ENCODE measurements around the gene SULT1E1. TPM values are rescaled to one million over a fixed set of nuclear protein-coding genes. Genes with fewer than 3 reads are reported as not detected.

Gene SULT1E1
- polyA plus RNA-seq, 1 donor from 2014 or later = not detected

DNA sequence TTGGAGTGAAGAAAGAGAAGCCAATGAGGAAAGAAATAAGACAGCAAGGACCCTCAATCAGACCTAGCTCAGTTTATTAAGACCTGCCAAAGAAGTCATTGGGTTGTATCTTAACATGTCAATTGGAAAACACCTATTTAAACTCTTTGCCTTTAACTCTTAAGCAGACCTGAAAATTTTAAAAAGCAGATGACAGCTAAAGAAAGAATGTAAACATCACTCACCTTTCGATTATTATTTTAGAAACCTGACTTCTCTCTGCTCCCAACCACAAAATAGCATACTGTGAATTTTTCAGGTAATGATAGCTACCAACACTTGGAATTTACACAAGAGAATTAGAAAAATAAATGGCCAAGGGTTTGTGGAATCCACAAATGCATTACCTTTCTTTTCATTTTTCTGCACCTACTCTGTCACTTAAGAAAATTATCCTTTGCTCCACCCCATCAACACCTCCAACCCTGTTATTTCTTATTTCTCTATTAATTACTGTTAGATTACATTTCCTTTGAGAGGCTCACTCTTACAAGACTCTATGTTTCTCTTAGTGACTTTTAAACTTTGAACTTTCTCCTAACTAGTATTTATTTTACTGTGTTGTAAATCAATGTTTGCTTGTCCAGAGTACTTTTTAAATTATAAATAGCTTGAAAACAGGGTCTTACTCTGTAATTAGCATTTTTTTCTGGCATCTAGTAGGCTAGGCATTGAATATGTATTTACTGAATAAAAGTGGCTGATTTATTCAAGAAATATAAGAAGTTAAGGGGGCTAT lies 765 bp upstream of the SULT1E1 start:
- Mint-ChIP-seq H3K4me1 (no peaks in the 10 kb centered on the region), H3K36me3 (no peaks in the 10 kb centered on the region), H3K27me3 (no peaks in the 10 kb centered on the region), H3K27ac (no peak overlapping the region), H3K4me3 (no peak overlapping the region), H3K9me3 (peaks cover 0 to 2% (median 0%) of the 10 kb centered on the region in 3 donors)

DNA sequence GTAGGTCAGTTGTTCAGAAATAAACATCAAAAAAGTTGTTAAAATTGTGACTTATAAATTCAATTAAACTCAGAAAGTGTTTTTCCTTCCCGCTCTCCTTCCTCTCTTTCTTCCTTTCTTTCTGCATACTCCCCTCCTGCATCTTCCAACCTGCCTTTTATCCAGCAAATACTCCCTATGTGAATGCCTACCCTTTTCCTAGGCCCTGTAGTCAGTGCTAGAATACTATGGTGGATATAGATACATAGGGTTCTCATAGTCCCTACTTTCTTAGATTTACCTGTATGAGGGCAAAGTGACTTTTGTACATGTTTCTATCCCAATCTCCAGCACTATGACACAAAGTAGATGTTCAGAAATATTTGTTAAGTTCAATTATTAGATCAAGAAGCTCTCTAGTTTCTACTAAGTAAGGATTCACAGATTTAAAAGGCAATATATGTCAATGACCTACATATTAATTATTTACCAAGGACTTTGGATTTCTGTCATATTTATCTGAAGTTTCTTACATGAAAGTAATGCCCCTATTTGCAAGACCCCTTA lies 732 bp downstream of the SULT1E1 start:
- no peaks in the 10 kb centered on the region for H3K36me3 Mint-ChIP-seq
- no peaks in the 10 kb centered on the region for H3K27me3 Mint-ChIP-seq
- H3K27ac Mint-ChIP-seq = no peak overlapping the region
- peaks cover 0 to 2% (median 0%) of the 10 kb centered on the region in 3 donors for H3K9me3 Mint-ChIP-seq
- H3K4me3 Mint-ChIP-seq = no peak overlapping the region
- no peaks in the 10 kb centered on the region for H3K4me1 Mint-ChIP-seq

DNA sequence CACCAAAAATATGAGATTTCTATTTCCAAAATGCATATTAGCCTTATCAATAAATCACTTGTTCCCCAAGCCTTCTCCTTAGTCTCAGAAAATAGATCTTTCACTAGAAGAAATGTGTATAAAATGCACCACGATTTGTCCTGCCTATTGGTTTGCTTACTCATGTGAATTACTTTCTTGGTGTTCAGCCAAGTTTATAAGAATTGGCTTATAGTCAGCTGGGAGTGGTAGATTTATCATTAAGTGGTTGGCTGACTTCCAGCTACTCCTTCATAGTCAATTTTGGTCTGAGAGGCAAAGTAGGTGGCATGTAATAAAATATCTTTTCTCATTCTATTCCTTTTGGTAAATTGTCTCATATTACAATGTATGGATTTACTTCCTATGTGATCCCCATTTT lies 1.3 kb downstream of the SULT1E1 start:
- H3K27ac Mint-ChIP-seq = no peak overlapping the region
- H3K4me1 Mint-ChIP-seq = no peaks in the 10 kb centered on the region
- no peak overlapping the region for H3K4me3 Mint-ChIP-seq
- no peaks in the 10 kb centered on the region for H3K27me3 Mint-ChIP-seq
- H3K36me3 Mint-ChIP-seq = no peaks in the 10 kb centered on the region
- H3K9me3 Mint-ChIP-seq = peaks cover 0 to 2% (median 0%) of the 10 kb centered on the region in 3 donors

DNA sequence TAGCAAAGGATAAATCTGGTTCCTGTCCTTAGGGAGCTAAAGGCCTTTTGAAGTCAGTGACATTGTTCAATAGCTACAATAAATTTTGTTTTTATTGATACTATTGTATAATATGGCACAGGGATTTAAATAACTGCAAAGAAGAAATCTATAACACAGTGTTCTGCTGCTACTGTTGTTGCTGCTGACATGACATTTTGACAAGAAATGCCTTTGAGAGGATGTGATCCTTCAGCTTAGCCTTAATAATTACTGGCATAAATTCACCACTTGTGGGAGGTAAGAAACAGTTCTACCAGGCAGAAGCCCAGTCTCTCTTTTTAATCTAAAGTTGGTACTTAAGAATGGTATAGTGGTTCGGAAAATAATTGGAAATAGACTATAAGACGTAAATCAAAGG lies 4.1 kb downstream of the SULT1E1 start:
- Mint-ChIP-seq H3K4me3 (no peak overlapping the region), H3K27ac (no peak overlapping the region), H3K4me1 (no peaks in the 10 kb centered on the region), H3K27me3 (peaks cover 2% of the 10 kb centered on the region), H3K9me3 (peaks cover 2 to 6% (median 5%) of the 10 kb centered on the region in 3 donors), H3K36me3 (no peaks in the 10 kb centered on the region)

DNA sequence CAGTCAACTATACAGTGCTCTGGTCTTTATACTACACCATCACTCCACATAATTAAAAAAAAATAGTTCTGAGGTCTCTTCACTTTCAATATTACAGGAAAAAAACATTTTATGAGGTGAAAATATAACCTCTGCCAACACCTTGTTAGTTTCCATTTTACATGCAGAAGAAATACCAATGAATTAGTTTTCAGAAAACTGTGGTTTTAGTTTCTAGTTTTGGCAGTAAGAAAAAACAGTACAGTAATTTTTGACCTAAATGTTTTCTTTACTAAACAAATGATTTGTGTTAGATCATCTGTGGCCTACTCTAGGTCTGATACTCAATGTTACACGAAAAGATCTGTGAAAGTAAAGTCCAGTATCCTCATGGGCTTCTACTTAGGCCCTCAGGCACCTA lies 10.0 kb downstream of the SULT1E1 start:
- Mint-ChIP-seq H3K27me3 (peaks cover 2% of the 10 kb centered on the region), H3K9me3 (peaks cover 2 to 8% (median 6%) of the 10 kb centered on the region in 3 donors), H3K27ac (no peak overlapping the region), H3K4me1 (no peaks in the 10 kb centered on the region), H3K36me3 (no peaks in the 10 kb centered on the region), H3K4me3 (no peak overlapping the region)

DNA sequence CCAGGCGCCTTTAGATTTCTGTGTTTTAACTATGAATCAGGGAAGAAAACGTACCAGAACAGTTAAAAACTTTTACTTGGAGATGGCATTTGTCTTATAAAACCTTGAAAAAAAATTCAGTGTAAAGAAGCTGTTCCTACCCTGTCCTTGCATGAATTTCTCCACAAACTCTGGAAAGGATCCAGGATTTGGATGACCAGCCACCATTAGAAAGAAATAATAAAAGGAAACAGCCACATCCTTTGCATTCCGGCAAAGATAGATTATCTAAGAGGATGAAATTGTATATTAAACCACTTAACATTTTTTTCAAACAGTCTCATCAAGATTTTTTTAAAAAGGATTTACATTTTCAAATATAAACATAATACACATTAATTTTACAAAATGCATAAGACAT lies 10.6 kb downstream of the SULT1E1 start:
- Mint-ChIP-seq H3K4me3 (no peak overlapping the region), H3K4me1 (no peaks in the 10 kb centered on the region), H3K9me3 (peaks cover 2 to 8% (median 6%) of the 10 kb centered on the region in 3 donors), H3K27ac (no peak overlapping the region), H3K27me3 (peaks cover 2% of the 10 kb centered on the region), H3K36me3 (no peaks in the 10 kb centered on the region)

DNA sequence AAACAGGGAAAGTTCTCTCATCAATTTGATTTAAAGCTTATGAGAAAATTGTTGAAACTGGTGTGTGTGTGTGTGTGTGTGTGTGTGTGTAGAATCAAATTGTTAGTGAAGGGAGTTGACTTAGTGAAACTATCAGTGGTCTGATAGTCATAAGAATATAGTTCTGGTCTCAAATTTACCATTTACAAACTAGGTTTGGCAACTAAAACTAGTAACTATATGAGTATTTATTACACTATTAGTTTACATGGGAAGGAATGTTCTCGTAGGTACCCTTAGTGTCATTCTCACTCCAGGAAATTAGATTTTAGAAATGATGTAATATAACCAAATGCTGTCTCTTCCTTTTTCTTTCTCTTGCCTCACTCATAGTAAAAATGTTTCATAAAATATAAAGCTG lies 11.9 kb downstream of the SULT1E1 start:
- Mint-ChIP-seq H3K4me3 (no peak overlapping the region), H3K9me3 (peaks cover 2 to 8% (median 6%) of the 10 kb centered on the region in 3 donors), H3K27me3 (peaks cover 2% of the 10 kb centered on the region), H3K36me3 (no peaks in the 10 kb centered on the region), H3K4me1 (no peaks in the 10 kb centered on the region), H3K27ac (no peak overlapping the region)

DNA sequence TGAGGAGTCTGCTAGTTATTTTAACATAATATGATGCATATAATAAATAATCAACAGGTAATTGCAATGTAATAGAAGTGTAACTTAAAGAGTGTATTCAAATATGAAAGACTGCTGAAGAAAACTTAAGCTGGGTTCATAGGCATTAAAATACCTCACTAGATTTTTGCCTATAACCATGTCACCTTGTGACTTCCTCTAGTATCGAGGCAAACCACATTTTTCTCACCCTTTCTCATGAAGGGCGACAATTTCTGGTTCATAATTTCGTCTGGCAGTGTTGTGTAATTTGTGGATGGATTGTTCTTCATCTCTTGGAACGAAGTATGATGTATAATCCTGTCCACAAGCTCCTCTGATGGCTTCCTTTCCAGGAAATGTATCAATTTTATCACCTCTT lies 16.0 kb downstream of the SULT1E1 start:
- Mint-ChIP-seq H3K27me3 (no peaks in the 10 kb centered on the region), H3K36me3 (no peaks in the 10 kb centered on the region), H3K27ac (no peak overlapping the region), H3K4me3 (no peak overlapping the region), H3K9me3 (no peaks in the 10 kb centered on the region), H3K4me1 (no peaks in the 10 kb centered on the region)

DNA sequence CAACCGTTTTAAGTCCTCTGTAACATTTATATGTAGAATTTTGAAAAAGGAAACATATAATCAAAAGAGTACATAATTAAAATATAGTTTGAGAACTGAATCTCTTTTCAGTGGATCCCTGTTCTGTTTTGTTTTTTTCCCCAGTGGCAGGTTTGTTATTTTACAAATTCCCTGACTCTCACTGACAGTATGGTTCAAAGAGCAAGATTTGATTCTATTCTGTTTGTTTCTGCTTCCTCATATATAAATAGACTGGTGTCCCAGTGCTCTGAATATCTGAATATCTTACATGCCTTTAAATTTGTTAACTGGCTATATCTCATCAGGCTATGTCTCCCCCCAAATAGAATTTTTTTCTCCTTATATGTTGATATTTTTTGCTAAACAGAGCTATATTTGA lies 16.6 kb downstream of the SULT1E1 start:
- no peaks in the 10 kb centered on the region for H3K9me3 Mint-ChIP-seq
- H3K27me3 Mint-ChIP-seq = no peaks in the 10 kb centered on the region
- no peaks in the 10 kb centered on the region for H3K4me1 Mint-ChIP-seq
- H3K4me3 Mint-ChIP-seq = no peak overlapping the region
- no peak overlapping the region for H3K27ac Mint-ChIP-seq
- H3K36me3 Mint-ChIP-seq = no peaks in the 10 kb centered on the region

DNA sequence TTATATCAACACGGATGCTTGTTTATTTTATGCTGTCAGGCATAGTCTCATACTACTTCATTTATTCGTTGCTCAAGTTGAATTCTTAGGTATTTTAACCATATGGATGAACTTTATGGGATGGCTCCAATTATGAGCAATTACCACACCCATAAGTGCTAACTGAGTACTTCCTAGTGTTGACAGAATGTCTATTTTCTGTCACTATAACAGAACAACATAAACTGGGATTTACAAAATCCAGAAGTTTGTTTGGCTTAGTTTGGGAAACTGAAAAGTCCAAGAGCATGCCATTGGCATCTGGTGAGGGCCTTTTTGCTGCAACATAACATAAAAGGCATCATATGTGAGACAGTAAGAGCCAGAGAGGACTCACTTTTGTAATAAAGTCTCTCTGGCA lies 21.0 kb downstream of the SULT1E1 start:
- Mint-ChIP-seq H3K36me3 (no peaks in the 10 kb centered on the region), H3K4me1 (no peaks in the 10 kb centered on the region), H3K9me3 (no peaks in the 10 kb centered on the region), H3K4me3 (no peak overlapping the region), H3K27ac (no peak overlapping the region), H3K27me3 (no peaks in the 10 kb centered on the region)

DNA sequence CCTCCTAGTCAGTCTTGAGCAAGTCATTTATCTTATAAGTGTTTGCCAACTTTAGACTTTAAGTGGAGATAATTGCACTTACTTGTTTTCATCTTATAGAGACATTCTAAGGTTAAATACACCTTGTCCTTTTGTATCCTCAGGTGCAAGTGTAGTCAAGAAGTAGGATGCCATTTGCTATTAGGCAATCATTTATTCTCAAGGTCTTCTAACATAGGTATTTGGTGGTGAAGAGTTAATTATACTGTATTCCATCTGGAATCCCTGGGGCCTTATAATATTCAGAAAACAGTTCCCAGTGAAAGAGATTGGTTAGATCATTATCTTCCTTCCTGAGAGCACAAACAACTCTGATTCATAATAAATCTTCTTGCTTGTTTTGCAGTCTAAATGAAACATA lies 23.7 kb downstream of the SULT1E1 start:
- Mint-ChIP-seq H3K4me1 (no peaks in the 10 kb centered on the region), H3K9me3 (no peaks in the 10 kb centered on the region), H3K4me3 (no peak overlapping the region), H3K27me3 (peaks cover 3% of the 10 kb centered on the region), H3K36me3 (no peaks in the 10 kb centered on the region), H3K27ac (no peak overlapping the region)

DNA sequence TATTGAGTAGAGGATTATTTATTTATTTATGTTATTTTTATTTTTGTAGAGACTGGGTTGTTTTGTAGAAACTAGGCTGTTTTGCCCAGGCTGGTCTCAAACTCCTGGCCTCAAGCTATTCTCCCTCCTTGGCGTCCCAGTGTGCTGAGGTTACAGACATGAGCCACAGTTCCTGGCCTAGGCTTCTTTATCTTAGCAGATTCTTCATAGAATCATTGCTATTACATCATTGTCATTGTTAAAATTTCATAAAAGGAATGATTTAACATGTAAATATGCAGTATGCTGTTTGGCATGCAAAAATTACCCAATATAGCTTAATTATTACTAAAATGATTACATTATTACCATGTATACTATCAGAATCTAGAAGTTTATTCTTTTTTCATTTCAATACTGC lies 24.2 kb downstream of the SULT1E1 start:
- peaks cover 3% of the 10 kb centered on the region for H3K27me3 Mint-ChIP-seq
- H3K9me3 Mint-ChIP-seq = no peaks in the 10 kb centered on the region
- H3K4me1 Mint-ChIP-seq = peaks cover 0 to 1% (median 0%) of the 10 kb centered on the region in 3 donors
- H3K27ac Mint-ChIP-seq = no peak overlapping the region
- no peak overlapping the region for H3K4me3 Mint-ChIP-seq
- no peaks in the 10 kb centered on the region for H3K36me3 Mint-ChIP-seq

DNA sequence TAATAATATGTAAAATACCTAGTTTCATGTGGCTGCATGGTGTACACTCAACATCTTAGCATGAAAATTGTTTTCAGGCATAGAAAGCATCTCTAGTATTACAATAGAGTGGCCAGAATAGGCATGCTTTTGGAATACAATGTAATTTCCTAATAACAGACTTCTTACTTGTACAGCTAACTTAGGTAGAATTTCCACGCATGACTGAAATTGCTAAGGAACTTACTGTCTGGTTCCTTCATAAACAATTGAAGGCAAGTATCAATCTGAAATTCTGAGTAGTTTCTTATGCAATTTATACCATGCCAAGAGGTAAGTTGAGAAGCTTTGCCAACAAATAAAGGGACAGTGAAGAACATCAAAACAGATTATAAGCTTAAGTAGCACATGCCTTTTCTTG lies 26.7 kb downstream of the SULT1E1 start:
- H3K27me3 Mint-ChIP-seq = peaks cover 3% of the 10 kb centered on the region

DNA sequence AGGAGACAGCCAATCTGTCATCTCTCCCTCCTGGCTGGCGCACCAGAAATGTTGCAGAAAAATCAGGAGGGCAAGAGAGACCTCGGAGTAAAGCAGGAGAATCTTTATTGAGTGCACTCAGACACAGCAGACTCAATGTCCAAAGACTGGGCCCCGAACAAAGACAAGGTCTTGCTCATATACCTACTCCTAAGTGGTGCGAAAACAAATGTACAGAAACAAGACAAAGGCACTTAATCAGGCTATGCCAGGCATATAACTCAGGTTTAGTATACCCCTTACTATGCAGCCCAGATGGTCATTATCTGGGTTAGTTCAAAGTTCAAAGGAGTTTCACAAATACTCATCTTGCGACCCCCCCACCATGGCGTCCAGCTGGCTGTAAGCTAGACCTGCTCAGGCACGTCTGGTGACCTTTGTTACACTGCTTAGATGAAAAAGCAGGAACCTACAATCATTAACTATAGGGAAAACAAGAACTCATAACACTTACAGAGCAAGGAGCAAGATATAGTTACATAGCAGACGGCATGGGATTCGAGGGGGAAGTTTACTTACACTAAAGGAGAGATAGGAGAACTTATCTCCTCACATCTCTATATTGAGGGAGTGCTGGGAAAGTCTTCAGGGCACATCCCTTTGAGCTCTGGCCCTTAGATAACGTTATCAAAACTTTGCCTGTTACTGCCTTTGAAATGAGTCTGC lies 27.5 kb downstream of the SULT1E1 start:
- no peaks in the 10 kb centered on the region for H3K36me3 Mint-ChIP-seq
- H3K4me1 Mint-ChIP-seq = peaks cover 0 to 1% (median 0%) of the 10 kb centered on the region in 3 donors
- H3K4me3 Mint-ChIP-seq = peak overlapping the region in 1 of 4 donors; percentile 94
- H3K27me3 Mint-ChIP-seq = peaks cover 3% of the 10 kb centered on the region
- no peaks in the 10 kb centered on the region for H3K9me3 Mint-ChIP-seq
- no peak overlapping the region for H3K27ac Mint-ChIP-seq

More for the DNA sequence above, 26.7 kb downstream of the SULT1E1 start:
- no peaks in the 10 kb centered on the region for H3K36me3 Mint-ChIP-seq
- no peak overlapping the region for H3K27ac Mint-ChIP-seq
- no peaks in the 10 kb centered on the region for H3K9me3 Mint-ChIP-seq
- no peak overlapping the region for H3K4me3 Mint-ChIP-seq
- peaks cover 0 to 1% (median 0%) of the 10 kb centered on the region in 3 donors for H3K4me1 Mint-ChIP-seq

DNA sequence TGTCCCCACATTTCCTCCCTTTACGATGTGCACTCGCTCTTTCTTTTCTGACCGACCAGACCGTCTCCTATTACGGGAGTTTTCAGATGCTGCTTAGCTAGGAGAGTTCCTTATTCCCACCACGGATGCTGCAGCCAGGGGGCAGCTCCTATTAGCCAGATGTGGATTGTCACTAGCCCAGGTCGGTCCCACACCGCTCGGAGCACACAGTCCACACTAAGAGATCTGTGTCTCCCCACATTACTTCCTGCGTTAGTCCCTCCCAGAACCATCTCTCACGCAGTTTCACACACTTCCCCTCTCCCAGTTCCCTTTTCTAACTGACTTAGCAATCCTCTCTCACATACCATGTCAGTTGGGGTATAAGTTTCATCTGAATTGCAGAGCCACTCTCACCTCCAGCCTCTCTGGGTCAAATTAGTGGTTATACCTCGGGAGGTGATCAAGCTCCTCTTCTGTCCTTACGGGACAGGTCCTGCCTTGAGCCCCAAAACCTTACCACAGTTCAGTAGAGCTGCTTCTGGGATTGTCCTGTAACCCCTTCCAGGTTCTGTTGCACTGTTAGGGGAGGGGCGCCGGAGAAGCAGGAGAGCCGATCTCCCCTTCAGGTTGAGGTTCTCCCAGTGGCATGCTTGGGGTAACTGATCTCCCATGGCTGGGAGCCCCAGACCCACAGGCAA lies 28.2 kb downstream of the SULT1E1 start:
- peaks cover 3% of the 10 kb centered on the region for H3K27me3 Mint-ChIP-seq
- no peak overlapping the region for H3K27ac Mint-ChIP-seq
- peak overlapping the region; percentile 23 to 94 (median 71) for H3K4me3 Mint-ChIP-seq
- H3K36me3 Mint-ChIP-seq = no peaks in the 10 kb centered on the region
- H3K4me1 Mint-ChIP-seq = peaks cover 0 to 1% (median 0%) of the 10 kb centered on the region in 3 donors
- peaks cover 0 to under 1% (median 0%) of the 10 kb centered on the region in 3 donors for H3K9me3 Mint-ChIP-seq
